Adrenal gland (tissue), 12 donors: ENCODE results near the gene SUPT5H. TPM values are rescaled to one million over a fixed set of nuclear protein-coding genes. Genes with fewer than 3 reads are reported as not detected.

ENCODE experiments used
- DNase-seq, 7 donors: peaks; one replicate each; pipeline ENCODE4 v3.0.0-alpha.2; 2019 to 2020
- H3K27ac ChIP-seq, 5 donors: fragments of 200-600 bp; sonication (generic) in 4 of 5; 1 replicate in 3 of 5; 2 replicates in 2 of 5; pipeline versions ENCODE4 v1.5.1 to v1.8.0; 2016 to 2020; ENCODE audit warnings: mild to moderate bottlenecking in 1 of 5
- H3K27me3 ChIP-seq: fragments of 200-600 bp; 2 replicates; pipeline ENCODE4 v1.8.0; 2021
- H3K36me3 ChIP-seq, 2 donors: fragments of 200-600 bp; replicated peaks in 1 of 2; 1 replicate in 1 of 2; 2 replicates in 1 of 2; pipeline versions ENCODE4 v1.5.1 to v1.8.0; 2018 to 2022
- H3K4me1 ChIP-seq, 2 donors: fragments of 200-600 bp; replicated peaks in 1 of 2; 1 replicate in 1 of 2; 2 replicates in 1 of 2; pipeline versions ENCODE4 v1.5.1 to v1.8.0; 2018 to 2021
- H3K4me3 ChIP-seq, 4 donors: fragments of 200-600 bp; sonication (generic) in 3 of 4; one replicate each; pipeline ENCODE4 v1.5.1; 2016 to 2018
- H3K9me3 ChIP-seq, 3 donors: fragments of 200-600 bp; sonication (generic) in 1 of 3; replicated peaks in 1 of 3; 1 replicate in 2 of 3; 2 replicates in 1 of 3; pipeline versions ENCODE4 v1.5.1 to v1.8.0; 2016 to 2021
- POLR2A ChIP-seq, 2 donors: fragments of 450-650 bp; IDR thresholded peaks; one replicate each; pipeline ENCODE4 v1.6.1; 2017; ENCODE audit warnings: antibody characterized with exemption in 2 of 2, mild to moderate bottlenecking in 2 of 2, moderate library complexity in 1 of 2
- WGBS, 4 donors: extraction: QIAGEN DNeasy Blood & Tissue Kit in 2 of 4; methylation state at CpG; one replicate each; pipeline versions ENCODE4 v1.1.5 to v1.1.7; 2013 to 2017; 5-methylcytosine and 5-hydroxymethylcytosine counted together
- intact Hi-C, 2 donors: fragments of 100-400 bp; cut with DNase I; formaldehyde crosslinking; loops; one replicate each; pipeline versions ENCODE4 v1.14.1 to v1.15.0; 2022 to 2023
- polyA plus RNA-seq, 3 donors: library from polyadenylated mRNA; stranded (reverse); fragments of 200-250 nt in 2 of 3; fragments of 350-450 nt in 1 of 3; fragmentation: Illumina TruSeq in 1 of 3; extraction: RNeasy Lipid Tissue Mini Kit (QIAGEN cat#74804) in 1 of 3; gene quantifications; one replicate each; pipeline ENCODE4 v1.2.3, GENCODE V29; 2013 to 2014
- total RNA-seq, 9 donors: library from RNA; depleted of rRNA in 4 of 9; stranded (reverse); fragments of >200 nt in 4 of 9; fragments of 120-200 nt in 1 of 9; fragmentation: NEBNext Ultra II Directional in 1 of 9; extraction: Animal tissue kit (Norgen Biotek cat#: 25700) in 1 of 9; gene quantifications; one replicate each; pipeline versions ENCODE4 v1.1.0 to v1.2.4, GENCODE V29; 2013 to 2023
- TF ChIP-seq, protein P1 (sequence below), 6 experiments: fragments of 450-650 bp in 4 of 6; fragments of 200-600 bp in 2 of 6; sonication (generic) in 1 of 6; IDR thresholded peaks; 1 replicate in 5 of 6; 2 replicates in 1 of 6; pipeline versions ENCODE4 v1.5.1 to v1.8.0; 2016 to 2021; ENCODE audit warnings: antibody characterized with exemption in 6 of 6, mild to moderate bottlenecking in 2 of 6, moderate library complexity in 1 of 6
- donor health status: healthy with polysubstance abuse.
- donor health status: Bipolar disorder and iron deficiency.
- donor health status: DM: yes; HTN: yes; CAD: no.
- donor health status: DM: no; HTN: no; CAD: no.
- donor health status: DM: no; HTN: no; CAD: no.
- donor health status: DM: yes; HTN: yes; CAD: no.

SUPT5H gene
- total and polyA plus RNA-seq, 12 donors = 42.0 to 612 (median 99.1) TPM

DNA sequence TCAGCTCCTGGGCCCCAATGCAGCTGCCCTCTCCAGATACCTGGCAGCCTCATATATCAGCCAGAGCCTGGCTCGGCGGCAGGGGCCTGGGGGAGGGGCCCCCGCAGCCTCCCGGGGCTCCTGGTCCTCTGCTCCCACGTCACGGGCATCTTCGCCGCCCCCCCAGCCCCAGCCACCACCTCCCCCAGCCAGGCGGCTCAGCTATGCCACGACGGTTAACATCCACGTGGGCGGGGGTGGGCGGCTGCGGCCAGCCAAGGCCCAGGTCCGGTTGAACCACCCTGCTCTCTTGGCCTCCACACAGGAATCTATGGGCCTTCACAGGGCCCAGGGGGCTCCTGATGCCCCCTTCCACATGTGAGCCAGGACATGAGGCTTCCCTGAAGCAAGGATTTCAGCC is 20.4 kb upstream of the SUPT5H start:
- no peaks in the 10 kb centered on the region for H3K9me3 ChIP-seq
- no peak for TF ChIP-seq POLR2A (IDR thresholded peaks at IDR 0.05)
- TF ChIP-seq, protein P1, sequence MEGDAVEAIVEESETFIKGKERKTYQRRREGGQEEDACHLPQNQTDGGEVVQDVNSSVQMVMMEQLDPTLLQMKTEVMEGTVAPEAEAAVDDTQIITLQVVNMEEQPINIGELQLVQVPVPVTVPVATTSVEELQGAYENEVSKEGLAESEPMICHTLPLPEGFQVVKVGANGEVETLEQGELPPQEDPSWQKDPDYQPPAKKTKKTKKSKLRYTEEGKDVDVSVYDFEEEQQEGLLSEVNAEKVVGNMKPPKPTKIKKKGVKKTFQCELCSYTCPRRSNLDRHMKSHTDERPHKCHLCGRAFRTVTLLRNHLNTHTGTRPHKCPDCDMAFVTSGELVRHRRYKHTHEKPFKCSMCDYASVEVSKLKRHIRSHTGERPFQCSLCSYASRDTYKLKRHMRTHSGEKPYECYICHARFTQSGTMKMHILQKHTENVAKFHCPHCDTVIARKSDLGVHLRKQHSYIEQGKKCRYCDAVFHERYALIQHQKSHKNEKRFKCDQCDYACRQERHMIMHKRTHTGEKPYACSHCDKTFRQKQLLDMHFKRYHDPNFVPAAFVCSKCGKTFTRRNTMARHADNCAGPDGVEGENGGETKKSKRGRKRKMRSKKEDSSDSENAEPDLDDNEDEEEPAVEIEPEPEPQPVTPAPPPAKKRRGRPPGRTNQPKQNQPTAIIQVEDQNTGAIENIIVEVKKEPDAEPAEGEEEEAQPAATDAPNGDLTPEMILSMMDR (IDR thresholded peaks at IDR 0.05) = no peak
- peaks cover 10 to 13% of the 10 kb centered on the region in 2 donors for H3K4me1 ChIP-seq
- intact Hi-C loops = no loop called here
- H3K27ac ChIP-seq = no peak overlapping the region
- 76 to 82% (median 79%) methylated on average over 2 to 16 of the region's 16 CpGs for WGBS, 4 donors
- DNase-seq = no peak
- no peaks in the 10 kb centered on the region for H3K27me3 ChIP-seq
- H3K36me3 ChIP-seq = peaks cover 0 to 4% of the 10 kb centered on the region in 2 donors
- H3K4me3 ChIP-seq = no peak overlapping the region

DNA sequence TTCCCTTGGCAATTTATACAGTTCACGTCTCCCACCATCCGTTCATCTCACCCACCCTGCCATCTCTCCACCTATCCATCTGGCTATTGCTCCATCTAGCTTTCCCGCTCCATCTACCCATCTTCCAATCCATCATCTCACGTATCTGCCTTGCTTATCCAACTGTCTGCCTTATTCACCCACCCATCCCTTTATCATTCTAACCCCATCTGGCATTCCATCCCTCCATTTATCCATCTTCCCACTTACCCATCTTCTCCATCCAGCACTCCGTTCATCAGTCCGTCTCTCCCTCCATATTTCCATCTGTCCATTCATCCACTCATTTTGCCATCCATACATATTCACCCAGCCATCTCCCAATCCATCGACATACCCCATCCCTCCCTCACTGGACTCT is 19.6 kb upstream of the SUPT5H start:
- H3K36me3 ChIP-seq = peaks cover 0 to 4% of the 10 kb centered on the region in 2 donors
- no peaks in the 10 kb centered on the region for H3K27me3 ChIP-seq
- intact Hi-C loops = no loop called here
- H3K9me3 ChIP-seq = no peaks in the 10 kb centered on the region
- H3K27ac ChIP-seq = no peak overlapping the region
- TF ChIP-seq, protein P1 (IDR thresholded peaks at IDR 0.05) = no peak
- TF ChIP-seq POLR2A (IDR thresholded peaks at IDR 0.05) = no peak
- DNase-seq = no peak
- 89 to 92% (median 89%) methylated on average over 7 of the region's 7 CpGs for WGBS, 4 donors
- H3K4me3 ChIP-seq = no peak overlapping the region
- peaks cover 10 to 13% of the 10 kb centered on the region in 2 donors for H3K4me1 ChIP-seq

DNA sequence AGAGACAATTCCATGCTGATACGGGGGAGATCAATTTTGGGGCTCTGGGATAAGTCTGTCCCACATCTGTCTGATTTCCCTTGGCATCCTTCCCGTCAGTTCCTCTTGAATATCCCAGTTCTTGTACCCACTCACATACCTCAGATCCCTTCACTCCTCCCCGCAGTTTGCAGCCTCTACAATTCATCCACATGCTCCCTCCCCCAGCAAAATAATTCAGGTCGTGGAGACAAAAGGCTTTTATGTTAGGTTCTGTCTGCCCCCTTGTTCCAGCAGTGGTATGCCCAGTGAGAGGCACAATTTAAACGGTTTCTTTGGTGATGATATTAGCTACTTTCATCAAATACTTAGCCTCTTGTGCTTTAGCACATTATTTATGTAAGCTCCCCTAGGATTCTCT is 19.2 kb upstream of the SUPT5H start:
- DNase-seq = no peak
- no peaks in the 10 kb centered on the region for H3K27me3 ChIP-seq
- 64 to 72% (median 66%) methylated on average over 5 of the region's 5 CpGs for WGBS, 4 donors
- H3K4me1 ChIP-seq = peaks cover 10 to 13% of the 10 kb centered on the region in 2 donors
- TF ChIP-seq, protein P1 (IDR thresholded peaks at IDR 0.05) = no peak
- TF ChIP-seq POLR2A (IDR thresholded peaks at IDR 0.05) = no peak
- no peaks in the 10 kb centered on the region for H3K9me3 ChIP-seq
- no peak overlapping the region for H3K27ac ChIP-seq
- H3K4me3 ChIP-seq = no peak overlapping the region
- peaks cover 0 to 4% of the 10 kb centered on the region in 2 donors for H3K36me3 ChIP-seq
- intact Hi-C loops = no loop called here

DNA sequence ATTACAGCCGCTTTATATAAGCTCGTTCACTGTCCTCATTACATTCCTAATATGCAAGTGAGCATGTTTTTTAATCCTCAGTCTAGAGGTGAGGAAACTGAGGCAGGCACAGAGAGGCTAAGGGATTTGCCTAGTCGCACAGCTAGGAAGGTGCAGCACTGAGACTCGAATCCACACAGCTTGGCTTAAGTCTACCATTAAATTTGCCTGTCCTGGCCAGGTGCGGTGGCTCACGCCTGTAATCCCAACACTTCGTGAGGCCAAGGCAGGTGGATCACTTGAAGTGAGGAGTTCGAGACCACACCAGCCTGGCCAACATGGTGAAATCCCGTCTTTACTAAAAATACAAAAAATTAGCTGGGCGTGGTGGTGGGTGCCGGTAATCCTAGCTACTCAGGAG is 17.7 kb upstream of the SUPT5H start:
- DNase-seq = no peak
- WGBS, 4 donors = 88 to 92% (median 91%) methylated on average over 11 of the region's 11 CpGs
- Histone ChIP-seq H3K9me3 (no peaks in the 10 kb centered on the region), H3K27me3 (no peaks in the 10 kb centered on the region), H3K36me3 (peaks cover 0 to 14% of the 10 kb centered on the region in 2 donors), H3K27ac (peak overlapping the region in 3 of 5 donors; percentile 38 to 81 (median 69)), H3K4me1 (peaks cover 10 to 13% of the 10 kb centered on the region in 2 donors), H3K4me3 (no peak overlapping the region)
- no peak for TF ChIP-seq POLR2A (IDR thresholded peaks at IDR 0.05)
- TF ChIP-seq, protein P1 (IDR thresholded peaks at IDR 0.05) = no peak
- intact Hi-C loops = no loop called here
